K562 (cell line): ENCODE results near the gene PRPF6. TPM values are rescaled to one million over a fixed set of nuclear protein-coding genes. Genes with fewer than 3 reads are reported as not detected.

ENCODE experiments used
- BRF1 ChIP-seq: IDR thresholded peaks from 3 replicates; pipeline ENCODE4 v1.6.1; 2011; ENCODE audit warnings: borderline replicate concordance, mild to moderate bottlenecking; ENCODE audit not compliant: insufficient read length; ENCODE audit errors: extremely low read depth
- CEBPB ChIP-seq: fragments of 450-650 bp; IDR thresholded peaks from 2 replicates; pipeline ENCODE4 v1.6.1; 2016; ENCODE audit warnings: missing genetic modification characterization, missing compliant biosample characterization
- FOXA3 ChIP-seq, 2 experiments: fragments of 450-650 bp in 1 of 2; sonication (generic) in 1 of 2; formaldehyde crosslinking; IDR thresholded peaks in 1 of 2; conservative IDR thresholded peaks in 1 of 2; 2 replicates each; pipeline versions ENCODE4 v1.4.0 to v1.8.0; 2020 to 2022; ENCODE audit warnings: mild to moderate bottlenecking in 2 of 2, missing genetic modification reagents in 1 of 2
- KDM4B ChIP-seq, 2 experiments: fragments of 450-650 bp in 1 of 2; sonication (generic) in 1 of 2; IDR thresholded peaks; 2 replicates each; pipeline ENCODE4 v1.6.1; 2016 to 2017; ENCODE audit warnings: borderline replicate concordance in 2 of 2, antibody characterized with exemption in 1 of 2, low read depth in 1 of 2, mild to moderate bottlenecking in 1 of 2
- NUFIP1 ChIP-seq: fragments of 450-650 bp; IDR thresholded peaks from 2 replicates; pipeline ENCODE4 v1.6.1; 2018; ENCODE audit not compliant: partially characterized antibody
- STAT5B ChIP-seq: fragments of 250-450 bp; sonication (Bioruptor Pico); IDR thresholded peaks from 2 replicates; pipeline ENCODE4 v1.8.0; 2021; ENCODE audit warnings: mild to moderate bottlenecking, inconsistent platforms
- ZNF197 ChIP-seq: fragments of 200-800 bp; sonication (Bioruptor generic); IDR thresholded peaks from 2 replicates; pipeline ENCODE4 v1.6.1; 2016; ENCODE audit warnings: low read depth, missing genetic modification characterization, missing compliant biosample characterization
- ZNF232 ChIP-seq: sonication (generic); formaldehyde crosslinking; IDR thresholded peaks from 2 replicates; pipeline ENCODE4 v1.8.0; 2022; ENCODE audit warnings: mild to moderate bottlenecking, missing genetic modification reagents
- ZNF717 ChIP-seq: fragments of 250-450 bp; sonication (Bioruptor Pico); IDR thresholded peaks from 2 replicates; pipeline ENCODE4 v1.5.0; 2021
- polyA plus RNA-seq, 8 experiments: library from polyadenylated mRNA; depleted of rRNA in 4 of 8; stranded (reverse) in 5 of 8; unstranded in 3 of 8; fragments of >200 nt; fragmentation: Nextera tagmentation in 2 of 8; fragmentation: Illumina TruSeq in 1 of 8; extraction: Ambion mirVana in 2 of 8; extraction: Trizol in 1 of 8; gene quantifications; 2 replicates each; pipeline versions ENCODE4 v1.2.1 to v1.2.3, GENCODE V29; 2011 to 2014; ENCODE audit warnings: inconsistent platforms in 1 of 8, missing spikeins in 1 of 8
- total RNA-seq, 7 experiments: library from RNA; depleted of rRNA in 6 of 7; stranded (reverse); fragments of >200 nt in 6 of 7; fragmentation: Illumina TruSeq in 2 of 7; extraction: Trizol in 2 of 7; gene quantifications; 2 replicates each; pipeline versions ENCODE4 v1.2.1 to v1.2.3, GENCODE V29; 2011 to 2021; ENCODE audit warnings: low replicate concordance in 1 of 7
- TF ChIP-seq, protein P1 (sequence below): fragments of 450-650 bp; IDR thresholded peaks from 2 replicates; pipeline ENCODE4 v1.7.0; 2016; ENCODE audit warnings: borderline replicate concordance
- TF ChIP-seq, protein P2 (sequence below): fragments of 450-650 bp; conservative IDR thresholded peaks from 2 replicates; pipeline ENCODE4 v1.6.1; 2016; ENCODE audit warnings: missing genetic modification characterization, low read depth, mild to moderate bottlenecking, missing compliant biosample characterization, moderate library complexity
- TF ChIP-seq, protein P3 (sequence below): fragments of 450-650 bp; IDR thresholded peaks from 2 replicates; pipeline ENCODE4 v1.6.1; 2017; ENCODE audit warnings: mild to moderate bottlenecking, moderate library complexity
- TF ChIP-seq, protein P4 (sequence below): IDR thresholded peaks from 2 replicates; pipeline ENCODE4 v1.6.1; 2011; ENCODE audit not compliant: insufficient read length; ENCODE audit errors: extremely low read depth
- TF ChIP-seq, protein P5 (sequence below): fragments of 250-450 bp; sonication (Bioruptor Pico); IDR thresholded peaks from 2 replicates; pipeline ENCODE4 v1.4.0; 2020; ENCODE audit warnings: mild to moderate bottlenecking, moderate library complexity

PRPF6 gene
- total and polyA plus RNA-seq, 9 of the 15 experiments (the other 6 are each of a cell fraction or from before 2014, with no cell fraction given), result 4.2 to 83.2 (median 59.9) TPM

DNA sequence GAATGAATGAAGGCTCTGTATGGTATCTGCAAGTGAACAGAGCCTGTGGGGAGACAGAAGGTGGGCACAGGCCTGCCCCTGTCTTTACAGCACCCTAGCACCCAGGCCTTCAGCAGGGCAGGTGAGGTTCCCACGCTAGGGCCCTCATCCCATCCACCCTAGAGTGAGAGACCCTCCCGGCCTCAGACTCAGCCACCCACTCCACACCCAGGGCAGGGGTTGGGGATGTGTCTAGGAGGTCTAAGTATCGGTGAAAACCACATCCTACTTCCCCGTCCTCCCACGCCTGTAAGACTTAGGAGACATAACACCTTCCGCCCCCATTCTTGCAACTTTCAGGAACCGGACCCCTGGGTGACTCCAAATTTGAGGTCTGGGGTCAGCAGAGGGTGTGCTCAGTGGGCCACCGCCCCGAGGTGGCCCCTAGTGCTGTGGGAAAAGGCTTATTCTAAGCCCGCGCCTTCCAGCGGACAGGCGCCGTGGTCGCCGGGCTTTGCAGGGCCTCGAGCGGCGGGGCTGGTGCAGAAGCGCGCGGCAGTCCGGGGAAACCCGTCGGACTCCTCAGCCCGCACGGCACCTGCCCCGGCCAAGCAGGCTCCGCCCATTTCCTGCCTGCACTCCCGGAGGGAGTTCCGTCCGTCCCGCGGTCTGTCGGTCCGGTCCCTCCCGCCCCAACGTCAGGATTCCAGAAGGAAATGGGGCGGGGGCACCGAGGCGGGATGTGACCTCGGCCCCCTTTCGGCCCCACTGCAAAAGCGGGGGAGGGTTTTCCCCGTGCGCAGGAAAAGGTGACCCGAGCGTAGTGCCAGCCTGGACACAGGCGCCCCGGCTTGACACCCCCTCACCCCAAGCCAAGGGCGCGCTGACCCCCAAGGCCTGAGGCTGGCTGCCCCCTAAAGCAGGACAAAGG, 2.4 kb upstream of the PRPF6 start (continued):
- TF ChIP-seq, protein P1, sequence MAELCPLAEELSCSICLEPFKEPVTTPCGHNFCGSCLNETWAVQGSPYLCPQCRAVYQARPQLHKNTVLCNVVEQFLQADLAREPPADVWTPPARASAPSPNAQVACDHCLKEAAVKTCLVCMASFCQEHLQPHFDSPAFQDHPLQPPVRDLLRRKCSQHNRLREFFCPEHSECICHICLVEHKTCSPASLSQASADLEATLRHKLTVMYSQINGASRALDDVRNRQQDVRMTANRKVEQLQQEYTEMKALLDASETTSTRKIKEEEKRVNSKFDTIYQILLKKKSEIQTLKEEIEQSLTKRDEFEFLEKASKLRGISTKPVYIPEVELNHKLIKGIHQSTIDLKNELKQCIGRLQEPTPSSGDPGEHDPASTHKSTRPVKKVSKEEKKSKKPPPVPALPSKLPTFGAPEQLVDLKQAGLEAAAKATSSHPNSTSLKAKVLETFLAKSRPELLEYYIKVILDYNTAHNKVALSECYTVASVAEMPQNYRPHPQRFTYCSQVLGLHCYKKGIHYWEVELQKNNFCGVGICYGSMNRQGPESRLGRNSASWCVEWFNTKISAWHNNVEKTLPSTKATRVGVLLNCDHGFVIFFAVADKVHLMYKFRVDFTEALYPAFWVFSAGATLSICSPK, result no peak
- TF ChIP-seq STAT5B, result no peak
- TF ChIP-seq FOXA3 (CRISPR knock-in tag; conservative IDR thresholded peaks at IDR 0.05 in 1 of 2, IDR thresholded peaks at IDR 0.05 in 1 of 2), result no peak
- TF ChIP-seq ZNF232 (CRISPR knock-in tag), result no peak
- no peak for TF ChIP-seq ZNF197 (CRISPR knock-in tag)
- no peak for TF ChIP-seq NUFIP1
- TF ChIP-seq ZNF717 (CRISPR knock-in tag), result no peak
- TF ChIP-seq CEBPB (tag), result no peak
- TF ChIP-seq, protein P2, sequence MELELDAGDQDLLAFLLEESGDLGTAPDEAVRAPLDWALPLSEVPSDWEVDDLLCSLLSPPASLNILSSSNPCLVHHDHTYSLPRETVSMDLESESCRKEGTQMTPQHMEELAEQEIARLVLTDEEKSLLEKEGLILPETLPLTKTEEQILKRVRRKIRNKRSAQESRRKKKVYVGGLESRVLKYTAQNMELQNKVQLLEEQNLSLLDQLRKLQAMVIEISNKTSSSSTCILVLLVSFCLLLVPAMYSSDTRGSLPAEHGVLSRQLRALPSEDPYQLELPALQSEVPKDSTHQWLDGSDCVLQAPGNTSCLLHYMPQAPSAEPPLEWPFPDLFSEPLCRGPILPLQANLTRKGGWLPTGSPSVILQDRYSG, result no peak
- TF ChIP-seq BRF1, result no peak
- TF ChIP-seq, protein P3, sequence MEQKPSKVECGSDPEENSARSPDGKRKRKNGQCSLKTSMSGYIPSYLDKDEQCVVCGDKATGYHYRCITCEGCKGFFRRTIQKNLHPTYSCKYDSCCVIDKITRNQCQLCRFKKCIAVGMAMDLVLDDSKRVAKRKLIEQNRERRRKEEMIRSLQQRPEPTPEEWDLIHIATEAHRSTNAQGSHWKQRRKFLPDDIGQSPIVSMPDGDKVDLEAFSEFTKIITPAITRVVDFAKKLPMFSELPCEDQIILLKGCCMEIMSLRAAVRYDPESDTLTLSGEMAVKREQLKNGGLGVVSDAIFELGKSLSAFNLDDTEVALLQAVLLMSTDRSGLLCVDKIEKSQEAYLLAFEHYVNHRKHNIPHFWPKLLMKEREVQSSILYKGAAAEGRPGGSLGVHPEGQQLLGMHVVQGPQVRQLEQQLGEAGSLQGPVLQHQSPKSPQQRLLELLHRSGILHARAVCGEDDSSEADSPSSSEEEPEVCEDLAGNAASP, result no peak
- TF ChIP-seq, protein P4, sequence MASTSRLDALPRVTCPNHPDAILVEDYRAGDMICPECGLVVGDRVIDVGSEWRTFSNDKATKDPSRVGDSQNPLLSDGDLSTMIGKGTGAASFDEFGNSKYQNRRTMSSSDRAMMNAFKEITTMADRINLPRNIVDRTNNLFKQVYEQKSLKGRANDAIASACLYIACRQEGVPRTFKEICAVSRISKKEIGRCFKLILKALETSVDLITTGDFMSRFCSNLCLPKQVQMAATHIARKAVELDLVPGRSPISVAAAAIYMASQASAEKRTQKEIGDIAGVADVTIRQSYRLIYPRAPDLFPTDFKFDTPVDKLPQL, result no peak
- 0 out of 4 replicates have a peak, but pooled peaks of 1 of the 2 experiments have one; percentile 18 for TF ChIP-seq KDM4B (IDR thresholded peaks at IDR 0.05; ENCODE audit: borderline replicate concordance in 2 of 2, low read depth in 1 of 2)
- TF ChIP-seq, protein P5, sequence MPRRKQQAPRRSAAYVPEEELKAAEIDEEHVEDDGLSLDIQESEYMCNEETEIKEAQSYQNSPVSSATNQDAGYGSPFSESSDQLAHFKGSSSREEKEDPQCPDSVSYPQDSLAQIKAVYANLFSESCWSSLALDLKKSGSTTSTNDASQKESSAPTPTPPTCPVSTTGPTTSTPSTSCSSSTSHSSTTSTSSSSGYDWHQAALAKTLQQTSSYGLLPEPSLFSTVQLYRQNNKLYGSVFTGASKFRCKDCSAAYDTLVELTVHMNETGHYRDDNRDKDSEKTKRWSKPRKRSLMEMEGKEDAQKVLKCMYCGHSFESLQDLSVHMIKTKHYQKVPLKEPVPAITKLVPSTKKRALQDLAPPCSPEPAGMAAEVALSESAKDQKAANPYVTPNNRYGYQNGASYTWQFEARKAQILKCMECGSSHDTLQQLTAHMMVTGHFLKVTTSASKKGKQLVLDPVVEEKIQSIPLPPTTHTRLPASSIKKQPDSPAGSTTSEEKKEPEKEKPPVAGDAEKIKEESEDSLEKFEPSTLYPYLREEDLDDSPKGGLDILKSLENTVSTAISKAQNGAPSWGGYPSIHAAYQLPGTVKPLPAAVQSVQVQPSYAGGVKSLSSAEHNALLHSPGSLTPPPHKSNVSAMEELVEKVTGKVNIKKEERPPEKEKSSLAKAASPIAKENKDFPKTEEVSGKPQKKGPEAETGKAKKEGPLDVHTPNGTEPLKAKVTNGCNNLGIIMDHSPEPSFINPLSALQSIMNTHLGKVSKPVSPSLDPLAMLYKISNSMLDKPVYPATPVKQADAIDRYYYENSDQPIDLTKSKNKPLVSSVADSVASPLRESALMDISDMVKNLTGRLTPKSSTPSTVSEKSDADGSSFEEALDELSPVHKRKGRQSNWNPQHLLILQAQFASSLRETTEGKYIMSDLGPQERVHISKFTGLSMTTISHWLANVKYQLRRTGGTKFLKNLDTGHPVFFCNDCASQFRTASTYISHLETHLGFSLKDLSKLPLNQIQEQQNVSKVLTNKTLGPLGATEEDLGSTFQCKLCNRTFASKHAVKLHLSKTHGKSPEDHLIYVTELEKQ (CRISPR knock-in tag), result no peak
